ENCODE measurements around the gene FNBP1.
A peak's percentile ranks its signal among the peaks of the same experiment; 100 is the strongest.
"Not testable (repeated sequence)": the region's sequence is repeated elsewhere in the genome, so short reads cannot be mapped to it uniquely, and the experiment has no call there.

The FNBP1 gene

DNA sequence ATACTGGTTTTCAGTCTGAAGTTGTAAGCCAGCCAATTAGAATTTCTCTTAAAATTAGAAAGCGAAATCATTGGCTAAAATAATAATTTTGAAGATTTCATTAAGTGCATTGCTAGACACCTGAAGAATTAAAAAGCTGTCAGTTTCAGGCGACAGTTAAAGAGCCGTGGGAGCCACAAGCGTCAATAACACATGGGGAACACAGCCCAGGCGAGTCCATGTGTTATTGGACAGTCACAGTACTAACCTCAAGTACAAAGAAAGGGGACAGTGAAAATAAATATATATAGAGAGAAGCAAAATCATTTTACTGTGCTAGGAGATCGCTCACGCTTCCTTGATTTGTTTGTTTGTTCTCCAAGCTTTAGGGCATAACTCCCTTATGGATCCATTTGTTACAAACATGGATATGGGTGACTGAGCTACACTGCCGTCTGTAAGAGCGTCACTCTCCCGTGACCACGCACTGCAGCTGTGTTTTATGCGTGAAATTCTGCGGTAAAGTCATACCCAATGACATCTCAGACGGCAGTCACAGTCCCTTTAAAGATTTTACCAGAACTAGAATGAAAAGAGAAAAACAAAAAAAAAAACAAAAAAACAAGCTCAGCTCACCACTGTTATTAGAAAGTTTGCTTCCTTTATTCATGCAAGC is 124.6 kb downstream of the FNBP1 start:
- DNase-seq (ENCODE audit: low read depth) = no peak

DNA sequence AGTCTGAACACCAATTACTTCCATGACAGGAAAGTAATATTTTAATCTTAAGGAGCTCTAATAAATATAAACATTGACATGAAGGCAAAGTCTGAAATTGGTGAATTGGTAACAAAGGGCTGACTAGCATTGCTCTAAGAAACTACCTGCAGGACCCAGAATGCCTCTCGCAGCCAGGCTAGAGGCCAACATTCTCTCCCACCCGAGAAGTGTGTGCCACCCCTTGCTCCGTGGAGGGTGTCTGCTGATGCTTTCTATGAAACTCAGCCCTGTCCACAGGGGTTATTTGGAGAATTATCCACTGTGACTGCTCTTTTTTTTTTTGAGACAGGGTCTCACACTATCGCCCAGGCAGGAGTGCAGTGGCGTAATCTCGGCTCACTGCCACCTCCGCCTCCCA is 126.3 kb downstream of the FNBP1 start:
- no peak for DNase-seq (ENCODE audit: low read depth)

DNA sequence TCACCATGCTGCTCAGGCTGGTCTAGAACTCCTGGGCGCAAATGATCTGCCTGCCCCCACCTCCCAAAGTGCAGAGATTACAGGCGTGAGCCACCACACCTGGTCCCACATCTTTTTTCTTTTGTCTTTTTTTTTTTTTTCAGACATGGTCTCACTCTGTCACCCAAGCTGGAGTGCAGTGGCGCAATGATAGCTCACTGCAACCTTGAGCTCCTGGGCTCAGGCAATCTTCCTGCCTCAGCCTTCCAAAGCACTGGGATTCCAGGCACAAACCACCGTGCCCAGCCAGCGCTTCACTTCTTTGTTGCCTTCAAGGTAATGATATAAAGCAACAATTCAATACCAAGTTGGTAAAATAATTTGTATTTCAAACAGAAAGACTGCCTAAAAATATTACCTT is 128.9 kb downstream of the FNBP1 start:
- no peak for DNase-seq (ENCODE audit: low read depth)

DNA sequence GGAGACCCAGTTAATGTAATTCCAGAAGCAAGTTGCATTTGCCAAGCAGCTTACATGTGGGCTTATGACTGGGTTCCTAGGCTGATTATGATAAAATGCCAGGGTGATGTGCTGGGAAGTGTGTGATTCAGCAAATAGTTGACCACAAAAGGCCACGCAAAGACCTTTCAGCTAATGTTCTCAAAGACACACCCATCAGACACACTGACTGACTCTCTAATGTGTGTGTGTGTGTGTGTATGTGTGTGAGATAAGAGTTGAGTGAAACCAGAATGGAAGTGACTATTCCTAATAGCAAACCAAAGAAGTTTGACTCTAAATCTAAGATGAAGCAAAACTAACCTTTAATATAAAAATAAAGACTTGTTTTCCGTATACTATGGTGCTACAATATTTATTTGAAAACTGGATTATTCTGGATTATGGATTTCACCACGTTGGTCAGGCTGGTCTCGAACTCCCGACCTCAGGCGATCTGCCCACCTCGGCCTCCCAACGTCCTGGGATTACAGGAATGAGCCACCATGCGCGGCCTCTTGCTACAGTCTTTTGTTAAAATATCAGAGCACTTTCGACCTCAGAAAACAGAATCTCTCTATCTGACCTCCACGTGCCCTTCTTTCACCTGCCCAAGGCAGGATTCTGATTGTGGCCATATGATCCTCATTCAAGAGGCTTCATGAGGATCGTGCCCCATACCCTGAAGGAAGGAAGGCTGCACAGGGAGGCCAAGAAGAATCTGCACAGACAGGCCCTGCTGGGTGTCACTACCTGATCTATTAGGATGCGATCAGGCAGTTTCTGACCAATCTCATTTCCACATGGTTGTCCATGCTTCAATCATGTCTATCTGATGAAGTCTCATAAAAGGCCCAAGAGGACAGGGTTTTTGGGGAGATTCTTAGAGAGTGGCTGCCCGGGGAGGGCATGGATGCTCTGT is 132.1 kb downstream of the FNBP1 start:
- peak; percentile 99 for DNase-seq (ENCODE audit: low read depth)

DNA sequence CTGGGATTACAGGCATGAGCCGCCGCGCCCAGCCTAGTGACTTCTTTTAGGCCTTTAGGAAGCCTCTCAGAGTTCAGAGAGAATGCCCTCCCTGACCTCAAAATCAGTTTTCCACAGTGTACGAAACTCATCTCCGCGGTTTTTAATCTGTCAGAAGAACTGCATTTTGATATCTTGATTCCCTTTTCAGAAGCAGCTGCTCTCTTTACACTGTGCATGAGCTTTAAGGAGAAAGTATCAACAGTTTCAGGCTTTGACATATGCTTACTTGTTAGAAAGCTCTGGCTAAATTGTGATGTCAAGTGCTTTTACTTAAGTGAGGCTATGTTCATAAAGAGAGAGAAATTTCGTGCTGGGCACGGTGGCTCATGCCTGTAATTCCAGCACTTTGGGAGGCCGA is 133.1 kb downstream of the FNBP1 start:
- DNase-seq (ENCODE audit: low read depth) = no peak

DNA sequence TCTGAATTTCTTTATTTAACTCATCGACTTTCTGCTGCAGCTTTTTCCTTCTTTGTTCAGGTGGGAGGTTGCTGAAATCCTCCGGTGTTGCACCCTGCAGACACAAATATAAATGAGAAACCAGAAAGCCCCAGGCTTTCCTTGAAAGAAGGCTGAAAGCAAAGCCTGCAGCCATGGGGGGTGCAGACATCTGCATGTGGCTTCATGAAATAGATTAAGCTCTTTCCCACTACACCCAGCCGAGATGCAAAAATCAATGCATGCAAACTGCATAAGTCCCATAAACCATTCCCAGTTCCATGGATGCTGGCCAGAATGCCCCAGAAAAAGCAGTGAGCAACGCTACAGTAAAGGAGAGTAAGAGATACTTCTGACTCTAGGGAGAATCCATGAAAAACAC is 134.1 kb downstream of the FNBP1 start:
- DNase-seq (ENCODE audit: low read depth) = no peak

DNA sequence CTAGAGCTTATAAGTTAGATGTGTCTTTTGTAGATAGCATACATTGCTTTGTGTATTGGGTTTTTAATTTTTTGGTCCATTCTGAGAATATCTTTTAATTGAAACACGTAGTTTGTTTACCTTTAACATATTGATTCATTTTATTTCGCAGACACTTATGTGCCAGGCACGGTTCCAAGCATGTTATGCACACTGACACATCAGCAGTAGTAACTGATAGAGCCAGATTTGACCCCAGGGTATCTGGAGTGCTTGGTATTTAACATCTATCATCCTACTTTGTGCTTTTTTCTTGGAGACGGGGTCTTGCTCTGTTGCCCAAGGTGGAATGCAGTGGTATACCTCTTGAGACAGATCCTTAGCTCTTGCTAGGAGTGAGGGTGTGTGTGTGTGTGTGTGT is 135.8 kb downstream of the FNBP1 start:
- no peak for DNase-seq (ENCODE audit: low read depth)

DNA sequence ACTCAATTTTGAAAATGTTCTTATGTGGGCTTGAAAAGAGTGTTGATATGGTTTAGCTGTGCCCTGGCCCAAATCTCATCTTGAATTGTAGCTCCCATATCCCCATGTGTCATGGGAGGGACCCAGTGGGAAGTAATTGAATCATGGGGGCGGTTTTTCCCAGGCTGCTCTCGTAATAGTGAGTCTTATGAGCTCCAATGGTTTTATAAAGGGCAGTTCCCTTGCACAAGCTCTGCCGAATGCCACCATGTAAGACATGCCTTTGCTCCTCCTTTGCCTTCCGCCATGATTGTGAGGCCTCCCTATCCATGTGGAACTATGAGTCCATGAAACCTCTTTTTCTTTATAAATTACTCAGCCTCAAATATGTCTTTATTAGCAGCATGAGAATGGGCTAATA is 136.7 kb downstream of the FNBP1 start:
- DNase-seq (ENCODE audit: low read depth) = no peak

DNA sequence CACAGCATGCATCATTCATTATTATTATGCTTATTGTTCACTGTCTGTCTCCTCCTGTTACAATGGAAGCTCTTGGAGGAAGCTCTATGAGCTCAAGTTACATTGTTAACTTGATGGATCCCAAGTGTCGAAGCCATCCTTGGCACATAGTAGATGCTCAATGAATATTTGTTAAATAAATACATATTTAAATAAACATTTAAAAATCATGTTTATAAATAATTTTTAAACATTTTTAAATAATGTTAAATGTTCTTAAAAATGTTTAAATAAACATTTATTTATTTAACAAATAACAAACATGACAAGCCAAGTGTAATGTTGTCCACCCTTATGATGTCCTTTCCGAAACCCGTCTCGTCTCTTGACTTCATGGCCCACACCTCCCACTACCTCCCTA is 138.3 kb downstream of the FNBP1 start:
- DNase-seq (ENCODE audit: low read depth) = no peak

DNA sequence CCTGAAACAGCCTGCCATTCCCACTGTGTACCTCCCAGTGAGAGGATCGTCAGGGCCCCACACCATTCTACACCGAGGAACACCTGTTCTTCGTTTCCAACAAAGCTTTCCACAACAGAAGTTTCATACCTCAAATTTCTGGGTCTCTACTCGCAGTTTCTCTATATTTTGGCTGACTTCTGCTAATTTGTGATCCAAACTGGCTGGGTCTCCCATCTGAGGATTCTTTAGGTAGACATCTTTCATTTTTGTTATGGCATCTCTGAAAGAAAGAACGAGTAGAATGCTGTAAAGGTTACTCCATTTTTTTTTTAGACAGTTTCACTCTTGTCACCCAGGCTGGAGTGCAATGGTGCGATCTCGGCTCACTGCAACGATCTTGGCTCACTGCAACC is 140.3 kb downstream of the FNBP1 start:
- DNase-seq (ENCODE audit: low read depth) = no peak

DNA sequence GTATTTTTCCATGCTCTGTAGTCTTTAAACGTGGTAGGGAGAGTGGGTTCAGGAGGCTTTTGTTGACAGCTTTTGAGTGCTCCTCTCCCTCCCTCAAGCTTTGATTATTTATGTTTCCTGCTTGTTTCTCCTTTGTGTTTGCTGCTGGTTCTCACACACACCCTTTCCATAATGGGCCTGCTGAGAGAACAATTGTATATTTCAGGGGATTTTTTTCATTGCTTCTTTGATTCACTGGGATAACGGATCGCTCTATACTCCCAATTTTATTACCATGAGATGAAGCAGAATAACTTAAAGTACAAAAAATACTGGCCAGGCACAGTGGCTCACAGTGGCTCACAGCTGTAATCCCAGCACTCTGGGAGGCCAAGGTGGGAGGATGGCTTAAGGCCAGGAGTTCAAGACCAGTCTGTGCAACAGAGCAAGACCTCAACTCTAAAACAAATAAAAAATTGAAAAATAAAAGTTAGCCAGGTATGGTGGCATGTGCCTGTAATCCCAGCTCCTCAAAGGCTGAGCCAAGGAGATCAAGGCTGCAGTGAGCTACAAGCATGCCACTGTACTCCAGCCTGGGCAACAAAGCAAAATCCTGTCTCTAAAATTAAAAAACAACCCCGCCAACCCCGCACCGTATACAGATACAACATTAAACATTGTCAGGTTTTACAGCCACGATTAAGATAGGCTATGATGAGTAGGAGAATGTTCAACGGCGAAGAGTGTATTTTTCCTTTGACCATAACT is 140.8 kb downstream of the FNBP1 start:
- DNase-seq (ENCODE audit: low read depth) = no peak

DNA sequence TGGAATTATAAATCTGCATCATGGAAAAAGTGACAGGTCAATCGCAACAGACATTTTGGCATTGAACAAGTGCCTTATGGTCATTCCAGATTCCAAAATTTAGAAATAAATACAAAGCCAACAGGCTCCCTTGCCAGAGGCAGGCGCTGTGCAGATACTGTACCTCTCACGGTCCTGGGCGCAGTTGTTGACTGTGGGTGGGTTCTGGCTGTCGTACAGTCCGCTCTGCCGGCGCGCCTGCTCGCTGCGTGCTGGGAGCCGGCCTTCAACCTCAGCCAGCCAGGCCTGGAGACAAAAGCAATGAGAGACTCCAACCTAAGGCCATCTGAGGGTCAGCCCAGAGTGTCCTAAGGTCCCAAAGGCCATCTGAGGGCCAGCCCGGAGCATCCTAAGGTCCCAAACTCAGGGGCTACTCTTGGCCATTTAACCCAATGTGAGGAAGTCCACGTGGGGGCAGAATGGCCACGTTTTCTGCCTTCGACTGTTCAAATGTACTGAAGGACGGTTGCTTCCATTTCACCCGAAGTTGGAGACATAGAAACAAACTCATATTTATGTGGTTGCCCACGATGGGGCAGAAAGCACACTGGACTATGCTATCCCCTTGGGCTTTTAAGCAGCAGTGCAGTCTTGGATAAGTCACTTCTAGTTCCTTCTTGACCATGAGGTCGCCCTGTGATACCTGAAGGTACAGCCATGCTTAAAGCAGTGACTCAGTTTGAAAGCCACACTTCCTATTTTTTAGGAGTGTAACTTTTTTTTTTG is 142.5 kb downstream of the FNBP1 start:
- DNase-seq (ENCODE audit: low read depth) = no peak

DNA sequence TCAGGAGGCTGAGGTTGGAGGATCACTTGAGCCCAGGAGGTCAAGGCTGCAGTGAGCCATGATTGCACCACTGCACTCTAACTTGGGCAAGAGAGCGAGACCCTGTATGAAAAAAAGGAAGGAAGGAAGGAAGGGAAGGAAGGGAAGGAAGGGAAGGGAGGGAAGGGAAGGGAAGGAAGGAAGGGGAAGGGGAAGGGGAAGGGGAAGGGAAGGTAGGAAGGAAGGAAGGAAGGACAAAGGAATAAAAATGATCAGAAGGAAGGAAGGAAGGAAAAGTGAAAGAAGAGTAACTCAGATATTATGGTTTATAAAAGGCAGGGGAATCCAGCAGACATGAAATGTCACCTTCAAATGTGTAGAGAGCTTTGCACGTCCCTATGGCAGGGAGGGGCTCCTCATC is 143.4 kb downstream of the FNBP1 start:
- no peak for DNase-seq (ENCODE audit: low read depth)

DNA sequence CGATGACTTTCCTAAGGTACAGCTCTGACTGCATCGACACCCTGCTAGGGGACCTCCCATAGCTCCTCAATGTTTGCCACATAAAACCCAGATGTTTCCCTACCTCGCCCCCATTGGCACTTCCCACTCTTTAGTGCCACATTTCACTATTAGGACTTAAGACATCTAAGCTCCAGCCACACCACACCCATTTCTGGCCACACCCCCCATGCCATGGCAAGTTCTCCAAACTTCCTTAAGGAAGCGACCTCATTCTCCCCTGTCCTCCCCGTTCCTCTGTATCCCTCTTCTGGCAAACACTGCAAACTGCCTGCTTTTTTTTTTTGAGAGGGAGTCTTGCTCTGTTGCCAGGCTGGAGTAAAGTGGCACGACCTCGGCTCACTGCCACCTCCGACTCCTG is 144.8 kb downstream of the FNBP1 start:
- DNase-seq (ENCODE audit: low read depth) = no peak

DNA sequence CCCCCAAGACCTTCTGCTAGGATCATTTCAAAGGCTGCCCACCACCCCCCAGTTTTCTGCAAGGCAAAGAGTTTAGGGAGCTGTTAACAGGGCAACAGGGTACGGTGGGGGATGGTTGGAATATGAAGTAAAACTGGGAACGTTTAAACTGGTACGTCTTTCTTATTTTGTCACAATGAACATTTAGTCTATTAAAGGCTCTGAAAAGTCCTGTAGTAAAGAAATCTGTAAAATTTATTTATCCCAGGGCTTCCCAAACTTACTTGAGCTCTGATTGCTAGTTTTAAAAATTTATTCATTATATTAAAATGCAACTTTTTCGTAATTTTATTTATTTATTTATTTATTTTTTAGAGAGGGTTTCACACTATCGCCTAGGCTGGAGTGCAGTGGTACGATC is 145.7 kb downstream of the FNBP1 start:
- DNase-seq (ENCODE audit: low read depth) = no peak

DNA sequence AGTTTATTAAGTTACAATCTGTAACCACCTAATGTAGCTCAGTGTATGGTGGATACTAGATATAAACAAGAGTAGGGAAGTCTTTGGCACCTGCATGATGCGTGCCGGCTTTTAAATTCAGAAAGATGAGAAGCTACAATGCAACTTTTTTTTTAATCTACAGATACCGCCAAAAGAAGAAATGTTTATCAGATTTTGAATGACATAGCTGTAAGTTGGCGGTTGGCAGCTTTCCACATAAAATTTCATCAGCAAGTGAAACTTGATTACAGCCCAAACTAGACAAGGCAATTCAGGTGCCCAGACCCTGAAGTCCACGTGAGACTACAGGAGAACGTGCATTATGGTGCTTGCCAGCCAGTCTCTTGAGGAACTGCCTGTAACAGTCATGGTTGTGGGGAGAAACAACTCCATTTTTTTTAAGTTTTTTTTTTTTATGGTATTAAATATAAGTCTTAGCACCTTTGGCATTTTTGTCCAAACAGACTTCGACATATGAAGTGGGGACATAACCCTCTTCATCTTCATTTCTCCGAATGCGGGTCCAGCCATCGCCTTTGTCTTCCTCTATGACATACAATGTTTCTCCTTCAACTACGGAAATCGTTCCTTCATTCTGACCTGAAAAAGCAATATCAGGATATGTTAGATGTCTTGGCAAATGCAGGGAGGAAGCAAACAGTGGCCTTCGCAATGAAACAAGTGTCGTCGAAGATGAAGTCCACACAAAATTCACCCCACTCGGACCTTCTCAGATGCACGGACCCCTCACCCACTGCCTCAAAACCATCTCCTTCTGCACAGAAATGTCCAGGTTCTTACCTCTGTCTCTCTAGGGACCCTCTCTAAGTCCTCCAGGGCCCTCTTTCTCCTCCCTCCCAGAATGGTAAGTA is 147.4 kb downstream of the FNBP1 start:
- DNase-seq (ENCODE audit: low read depth) = no peak

DNA sequence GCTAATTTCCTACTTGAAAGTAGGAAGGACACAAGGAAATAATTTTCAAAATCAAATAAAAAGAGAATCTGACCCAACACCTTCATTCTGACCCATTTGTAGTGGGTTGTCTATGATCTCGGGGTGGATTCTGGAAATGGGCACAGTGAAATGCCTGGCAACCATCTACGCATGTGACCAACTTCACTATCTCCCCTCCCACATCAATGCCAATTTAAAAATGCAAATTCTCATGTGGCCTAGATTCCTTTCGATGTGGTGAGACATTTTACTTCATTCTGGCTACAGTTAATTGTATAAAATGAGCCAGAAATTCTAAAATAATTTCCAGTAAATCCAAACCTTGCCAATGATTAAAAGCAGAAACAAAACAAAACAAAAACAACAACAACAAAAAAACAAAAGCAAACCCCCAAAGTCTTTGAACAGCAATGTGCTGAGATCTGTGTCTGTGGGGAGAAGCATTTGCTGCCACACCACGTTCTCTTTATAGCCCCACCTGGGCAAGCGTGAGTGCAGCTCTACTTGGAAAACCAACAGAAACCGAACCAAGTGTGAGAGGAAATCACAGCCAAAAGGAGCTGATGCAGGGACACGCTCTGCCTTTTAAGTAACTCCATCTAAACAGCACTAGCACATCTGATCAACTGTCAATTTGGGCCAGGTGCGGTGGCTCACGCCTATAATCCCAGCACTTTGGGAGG is 148.7 kb downstream of the FNBP1 start:
- no peak for DNase-seq (ENCODE audit: low read depth)

DNA sequence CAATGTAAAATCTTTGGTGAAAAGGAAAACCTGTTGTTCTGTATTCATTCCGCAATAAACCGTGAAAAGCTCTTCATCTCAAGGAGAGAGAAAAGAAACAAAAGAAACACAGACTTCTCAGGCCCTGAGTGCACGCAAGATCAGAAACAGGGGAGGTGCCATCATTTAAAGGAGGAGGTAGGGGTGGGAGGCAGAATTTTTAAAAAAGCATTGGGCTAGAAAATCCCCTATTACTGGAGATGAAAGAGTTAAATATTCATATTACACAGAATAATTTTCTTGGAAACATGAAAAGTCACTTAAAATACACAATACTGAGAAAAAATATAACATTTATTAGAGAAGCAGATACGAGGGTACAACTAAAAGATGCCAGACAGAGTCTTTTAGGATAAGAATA is 151.4 kb downstream of the FNBP1 start:
- DNase-seq (ENCODE audit: low read depth) = no peak

DNA sequence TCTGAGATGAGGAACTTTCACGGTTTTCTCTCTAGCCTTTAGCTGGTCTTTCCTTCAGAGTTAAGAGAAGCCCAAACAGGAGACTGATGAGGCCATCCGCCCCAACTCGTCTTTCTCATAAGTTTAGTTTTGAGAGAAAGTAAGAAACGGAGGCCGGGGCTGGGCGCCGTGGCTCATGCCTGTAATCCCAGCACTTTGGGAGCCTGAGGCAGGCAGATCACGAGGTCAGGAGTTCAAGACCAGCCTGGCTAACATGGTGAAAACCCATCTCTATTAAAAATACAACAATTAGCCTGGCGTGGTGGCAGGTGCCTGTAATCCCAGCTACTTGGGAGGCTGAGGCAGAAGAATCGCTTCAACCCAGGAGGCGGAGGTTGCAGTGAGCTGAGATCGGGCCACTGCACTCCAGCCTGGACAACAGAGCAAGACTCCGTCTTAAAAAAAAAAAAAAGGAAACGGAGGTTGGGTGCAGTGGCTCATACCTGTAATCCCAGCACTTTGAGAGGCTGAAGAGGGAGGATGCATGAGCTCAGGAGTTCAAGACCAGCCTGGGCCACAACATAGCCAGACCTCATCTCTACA is 152.2 kb downstream of the FNBP1 start:
- DNase-seq (ENCODE audit: low read depth) = not testable (repeated sequence)

All from stromal cell of bone marrow (primary cell).